Activated T-helper 2 cell treated with anti-CD3 and anti-CD28 coated beads, Interferon-gamma antibody, Interleukin-2, Interleukin-4, amounts not matched to agents 10 μg/mL and 5 μg/mL and 100 μg/mL, durations not matched to agents 14 hours and 24 hours and 36 hours (primary cell): ENCODE measurements around the gene IMMP1L. TPM values are rescaled to one million over a fixed set of nuclear protein-coding genes. Genes with fewer than 3 reads are reported as not detected.

Experiments
- DNase-seq: peaks from one replicate; pipeline ENCODE4 v3.0.0; 2021; ENCODE audit warnings: low spot score
- H3K27ac Mint-ChIP-seq: one replicate; pipeline ENCODE4 v1.8.0; 2021; ENCODE audit warnings: mixed read lengths
- H3K27me3 Mint-ChIP-seq: one replicate; pipeline ENCODE4 v1.8.0; 2021; ENCODE audit warnings: low read depth, mixed read lengths
- H3K36me3 Mint-ChIP-seq: one replicate; pipeline ENCODE4 v1.8.0; 2021; ENCODE audit warnings: low read depth, mixed read lengths
- H3K4me1 Mint-ChIP-seq: one replicate; pipeline ENCODE4 v1.8.0; 2021; ENCODE audit warnings: low read depth, mixed read lengths
- H3K4me3 Mint-ChIP-seq: one replicate; pipeline ENCODE4 v1.8.0; 2021; ENCODE audit warnings: low read depth, mild to moderate bottlenecking, moderate library complexity, mixed read lengths
- H3K9me3 Mint-ChIP-seq: one replicate; pipeline ENCODE4 v1.8.0; 2021; ENCODE audit warnings: mixed read lengths
- intact Hi-C: fragments of 100-400 bp; cut with micrococcal nuclease; formaldehyde crosslinking; loops from one replicate; pipeline ENCODE4 v1.15.1; 2023
- total RNA-seq: library from RNA; stranded (reverse); gene quantifications from 2 replicates; pipeline ENCODE4 v1.2.3, GENCODE V29; 2022

IMMP1L gene
- total RNA-seq, 1 donor from 2014 or later = 20.8 TPM

DNA sequence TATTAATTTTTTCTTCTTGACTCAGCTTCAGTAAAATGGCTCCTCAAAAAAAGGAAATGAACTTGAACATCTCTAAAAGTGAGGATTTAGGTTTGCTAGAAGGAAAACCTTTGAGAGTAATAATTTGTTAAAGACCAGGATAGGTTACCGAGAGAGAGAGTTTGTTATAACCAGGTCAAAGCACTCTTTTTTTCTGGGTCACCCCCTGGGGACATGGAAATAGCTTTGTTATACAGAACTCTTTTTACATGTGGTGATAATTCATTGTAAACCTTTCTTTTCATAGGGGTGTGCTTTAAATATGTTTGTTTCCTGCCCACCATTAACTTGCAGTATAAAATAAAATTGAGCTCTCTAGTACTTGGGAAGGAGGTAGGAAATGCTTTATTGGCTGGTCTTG is 92.1 kb downstream of the IMMP1L start:
- Mint-ChIP-seq H3K4me1 (no peaks in the 10 kb centered on the region), H3K4me3 (no peak overlapping the region), H3K36me3 (peaks cover 5% of the 10 kb centered on the region), H3K27ac (no peak overlapping the region), H3K27me3 (no peaks in the 10 kb centered on the region), H3K9me3 (no peaks in the 10 kb centered on the region)
- intact Hi-C loops = no loop called here
- DNase-seq = no peak

DNA sequence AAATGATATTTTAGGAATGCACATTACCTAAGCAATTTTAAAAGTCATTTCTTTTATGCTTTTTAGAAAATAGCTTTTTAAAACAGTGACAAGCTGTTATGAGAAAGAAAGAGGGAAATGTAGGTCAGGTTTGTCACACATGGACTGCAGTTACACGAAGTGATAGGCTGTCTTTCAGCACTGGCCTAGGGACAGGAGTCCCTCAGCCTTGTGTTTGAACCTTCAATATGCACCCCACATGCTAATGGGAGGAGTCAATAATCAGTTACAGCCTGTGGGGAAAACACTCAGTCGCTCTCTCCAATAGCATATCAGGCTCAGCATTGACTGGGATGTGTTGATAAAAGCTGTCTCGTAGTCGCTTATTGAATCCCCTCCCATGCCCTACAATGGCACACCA is 94.0 kb downstream of the IMMP1L start:
- Mint-ChIP-seq H3K27ac (no peak overlapping the region), H3K4me3 (no peak overlapping the region)

DNA sequence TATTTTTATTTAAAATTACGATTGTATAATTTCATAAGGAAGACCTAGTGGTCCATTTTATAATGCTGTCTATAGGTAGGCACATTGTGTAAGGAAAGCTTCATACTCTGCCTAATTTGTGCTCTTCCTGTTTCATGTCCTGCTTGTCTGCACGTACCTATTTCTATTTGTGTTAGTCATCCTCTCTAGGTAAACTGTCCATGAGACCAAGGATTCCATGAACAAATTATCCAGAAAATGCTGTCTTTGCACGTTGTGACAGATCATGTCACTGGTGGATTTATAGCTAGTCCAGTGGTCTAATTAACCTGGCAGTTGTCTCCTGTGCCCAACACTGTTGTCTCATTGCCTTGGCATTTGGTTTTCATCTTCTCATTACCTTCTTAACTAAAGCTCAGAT is 95.1 kb downstream of the IMMP1L start:
- H3K36me3 Mint-ChIP-seq = peaks cover 5% of the 10 kb centered on the region
- no peak overlapping the region for H3K27ac Mint-ChIP-seq
- H3K4me1 Mint-ChIP-seq = no peaks in the 10 kb centered on the region
- no peak for DNase-seq
- no peak overlapping the region for H3K4me3 Mint-ChIP-seq
- intact Hi-C loops = no loop called here
- no peaks in the 10 kb centered on the region for H3K27me3 Mint-ChIP-seq
- H3K9me3 Mint-ChIP-seq = no peaks in the 10 kb centered on the region

More for the DNA sequence above, 94.0 kb downstream of the IMMP1L start:
- H3K27me3 Mint-ChIP-seq = no peaks in the 10 kb centered on the region
- DNase-seq = no peak
- no peaks in the 10 kb centered on the region for H3K9me3 Mint-ChIP-seq
- intact Hi-C loops = no loop called here
- H3K4me1 Mint-ChIP-seq = no peaks in the 10 kb centered on the region
- peaks cover 5% of the 10 kb centered on the region for H3K36me3 Mint-ChIP-seq

DNA sequence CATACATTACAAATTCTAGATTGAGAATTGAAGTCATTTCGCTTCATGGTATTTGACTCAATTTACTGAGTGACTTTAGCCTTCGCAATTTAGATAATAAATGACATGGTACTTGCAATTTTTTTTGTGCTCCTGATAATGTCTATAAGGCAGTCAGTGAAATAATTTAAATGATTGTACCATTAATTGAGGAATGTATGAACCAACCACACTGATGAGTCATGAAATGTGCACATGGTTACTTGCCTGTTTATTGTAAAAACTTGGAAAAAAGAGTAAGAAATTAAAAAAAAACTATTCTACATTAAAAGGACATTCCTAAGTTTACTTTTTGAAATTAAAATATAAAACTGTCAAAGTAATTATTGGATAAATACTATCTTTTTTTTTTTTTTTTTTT is 96.5 kb downstream of the IMMP1L start:
- intact Hi-C loops = no loop called here
- Mint-ChIP-seq H3K36me3 (peaks cover 5% of the 10 kb centered on the region), H3K4me1 (no peaks in the 10 kb centered on the region), H3K27ac (no peak overlapping the region), H3K27me3 (no peaks in the 10 kb centered on the region), H3K9me3 (no peaks in the 10 kb centered on the region), H3K4me3 (no peak overlapping the region)
- DNase-seq = no peak

DNA sequence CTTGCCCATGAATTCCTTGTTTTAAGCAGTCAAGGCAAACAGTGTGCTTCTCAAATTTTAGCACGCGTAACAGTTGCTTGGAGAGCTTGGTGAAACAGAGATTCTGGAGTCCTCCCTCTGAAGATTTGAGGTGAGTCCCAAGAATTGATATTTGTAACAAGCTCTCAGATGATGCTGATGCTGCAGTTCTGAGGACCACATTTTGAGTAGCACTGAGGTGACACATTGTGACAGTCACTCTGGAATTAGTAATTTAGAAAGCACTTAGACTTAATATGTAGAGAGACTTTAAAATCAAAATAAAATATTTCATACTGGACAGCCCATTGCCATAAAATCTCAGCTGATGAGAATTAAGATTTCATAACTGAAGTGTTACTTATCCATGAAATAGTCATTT is 101.2 kb downstream of the IMMP1L start:
- Mint-ChIP-seq H3K27me3 (no peaks in the 10 kb centered on the region), H3K9me3 (no peaks in the 10 kb centered on the region), H3K4me1 (no peaks in the 10 kb centered on the region), H3K27ac (no peak overlapping the region), H3K4me3 (no peak overlapping the region), H3K36me3 (no peaks in the 10 kb centered on the region)
- no peak for DNase-seq
- intact Hi-C loops = no loop called here

DNA sequence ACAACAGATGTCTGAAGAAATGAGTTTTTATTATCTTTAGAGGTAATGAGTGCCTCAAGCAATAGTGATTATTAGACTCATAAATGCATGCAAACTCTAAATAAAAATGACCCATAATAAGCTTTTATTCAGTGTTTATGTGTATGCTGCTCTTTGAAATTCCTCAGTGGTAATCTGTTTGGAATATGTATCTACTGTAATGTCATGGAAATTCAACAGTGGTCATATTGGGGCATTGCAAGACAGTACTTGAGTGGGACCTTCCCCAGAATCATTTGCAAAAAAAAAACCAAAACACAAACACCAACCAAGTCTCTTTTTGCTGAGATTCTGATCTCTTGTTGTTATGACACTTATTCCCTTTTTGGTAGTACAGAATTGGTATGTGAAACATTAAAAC is 104.8 kb downstream of the IMMP1L start:
- intact Hi-C loops = no loop called here
- no peaks in the 10 kb centered on the region for H3K4me1 Mint-ChIP-seq
- peaks cover 3% of the 10 kb centered on the region for H3K36me3 Mint-ChIP-seq
- H3K27me3 Mint-ChIP-seq = no peaks in the 10 kb centered on the region
- no peaks in the 10 kb centered on the region for H3K9me3 Mint-ChIP-seq
- no peak for DNase-seq
- no peak overlapping the region for H3K4me3 Mint-ChIP-seq
- H3K27ac Mint-ChIP-seq = no peak overlapping the region

DNA sequence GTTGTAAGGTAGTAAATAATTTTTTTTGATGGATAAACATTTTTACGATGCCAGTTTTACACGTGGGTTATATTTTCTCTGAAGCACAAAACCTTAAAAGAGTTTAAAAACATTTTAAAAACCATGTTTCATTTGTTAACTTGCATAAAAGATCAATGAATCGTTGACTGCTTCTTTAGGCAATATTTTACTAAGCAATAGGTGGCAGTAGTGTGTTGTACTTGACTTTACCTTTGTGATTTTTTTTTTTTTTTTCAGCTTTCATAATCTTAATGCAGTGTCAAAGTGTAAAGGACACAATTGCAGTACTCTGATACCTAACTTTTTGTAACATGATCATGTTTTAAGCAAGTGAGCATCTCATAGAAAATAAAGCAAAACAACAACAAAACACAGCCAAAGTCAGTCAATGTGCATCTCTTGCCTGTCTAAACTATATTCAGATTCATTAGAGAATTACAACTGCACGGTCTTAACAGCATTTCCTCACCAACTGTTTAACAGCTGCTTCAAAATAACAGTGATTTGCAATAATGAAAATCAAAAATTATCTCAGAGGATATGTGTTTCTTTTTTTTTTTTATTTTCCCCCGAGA is 112.1 kb downstream of the IMMP1L start:
- DNase-seq = no peak
- Mint-ChIP-seq H3K36me3 (peaks cover 3% of the 10 kb centered on the region), H3K4me3 (no peak overlapping the region), H3K27me3 (no peaks in the 10 kb centered on the region), H3K27ac (no peak overlapping the region), H3K9me3 (no peaks in the 10 kb centered on the region), H3K4me1 (no peaks in the 10 kb centered on the region)
- intact Hi-C loops = loop anchor here (5.0 to 10.0 kb wide), 3 partner anchors 400 to 777 kb away; no protein-coding TSS in a partner anchor

DNA sequence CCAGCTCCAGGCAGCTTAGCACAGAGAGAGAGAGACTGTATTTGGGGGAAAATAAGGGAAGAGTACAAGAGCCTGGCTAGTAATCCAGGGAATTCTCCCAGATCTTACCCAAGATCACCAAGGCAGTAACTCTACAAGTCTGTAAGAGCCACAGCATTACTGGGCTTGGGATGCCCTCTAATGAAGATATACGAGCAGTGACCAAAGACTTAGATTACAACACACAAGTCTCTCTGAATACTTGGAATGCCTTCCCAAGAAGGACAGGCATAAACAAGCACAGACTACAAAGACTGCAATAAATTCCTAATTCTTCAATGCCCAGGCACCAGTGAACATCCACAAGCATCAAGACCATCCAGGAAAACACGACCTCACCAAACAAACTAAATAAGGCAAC is 122.0 kb downstream of the IMMP1L start:
- intact Hi-C loops = no loop called here

DNA sequence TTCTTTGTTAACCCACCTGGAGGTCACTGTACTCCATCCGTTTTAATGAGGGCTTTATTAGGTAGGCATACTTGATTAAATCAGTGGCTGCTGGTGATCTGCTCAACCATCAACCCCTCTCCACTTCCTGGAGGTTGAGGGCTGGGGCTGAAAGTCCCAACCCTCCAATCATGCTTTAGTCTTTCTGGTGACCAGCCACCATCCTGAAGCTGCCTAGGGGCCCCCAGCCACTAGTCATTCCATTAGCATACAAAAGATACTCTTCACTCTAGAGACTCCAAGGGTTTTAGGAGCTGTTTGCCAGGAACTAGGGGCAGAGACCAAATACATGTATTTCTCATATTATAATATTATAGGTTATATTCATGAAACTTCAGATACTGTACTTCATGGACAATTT is 126.3 kb downstream of the IMMP1L start:
- Mint-ChIP-seq H3K4me3 (no peak overlapping the region), H3K4me1 (no peaks in the 10 kb centered on the region), H3K27me3 (no peaks in the 10 kb centered on the region), H3K9me3 (no peaks in the 10 kb centered on the region), H3K36me3 (no peaks in the 10 kb centered on the region), H3K27ac (no peak overlapping the region)
- DNase-seq = no peak
- intact Hi-C loops = no loop called here

More for the DNA sequence above, 122.0 kb downstream of the IMMP1L start:
- DNase-seq = no peak
- Mint-ChIP-seq H3K4me1 (no peaks in the 10 kb centered on the region), H3K27me3 (no peaks in the 10 kb centered on the region), H3K9me3 (no peaks in the 10 kb centered on the region), H3K4me3 (no peak overlapping the region), H3K27ac (no peak overlapping the region), H3K36me3 (no peaks in the 10 kb centered on the region)

Other genes with a start within 250 kb of the IMMP1L start
- not detected in 2 replicates for gene DCDC1, start 139.9 kb downstream of the IMMP1L start, total RNA-seq
- 19.6 and 20.7 TPM in 2 replicates for gene DNAJC24, start 139.8 kb downstream of the IMMP1L start, total RNA-seq
- gene ELP4, start 145 bp upstream of the IMMP1L start, total RNA-seq = 18.6 and 19.1 TPM in 2 replicates